ENCODE measurements around the gene PCDH1. TPM values are rescaled to one million over a fixed set of nuclear protein-coding genes. Genes with fewer than 3 reads are reported as not detected.

The PCDH1 gene
- total RNA-seq, 1 experiment from 2014 or later: 127 TPM

- Mint-ChIP-seq H3K4me3 (no peak overlapping the region), H3K36me3 (ENCODE audit: insufficient read depth in 1 of 3, low read depth in 3 of 3) (no peaks in the 10 kb centered on the region; a peak in 2 of 7 replicates), H3K27me3 (ENCODE audit: low read depth) (peaks cover 18% of the 10 kb centered on the region), H3K9me3 (no peaks in the 10 kb centered on the region; a peak in 1 of 5 replicates), H3K27ac (peak overlapping the region in 1 of 3 experiments; percentile 49; a peak in 2 of 7 replicates), H3K4me1 (peaks cover 49 to 63% of the 10 kb centered on the region in 2 experiments)
- H3K9me3 ChIP-seq (ENCODE audit: control insufficient read depth, low read depth, low read length): no peaks in the 10 kb centered on the region
- peaks cover 15% of the 10 kb centered on the region for H3K4me1 ChIP-seq (ENCODE audit: insufficient read depth, low read length)
- H3K79me2 ChIP-seq (ENCODE audit: insufficient read depth, low read length): no peaks in the 10 kb centered on the region
- H3K56ac ChIP-seq (ENCODE audit: insufficient read length, low read depth, low read length): no peak overlapping the region
- H3K4ac ChIP-seq (ENCODE audit: low read depth, low read length): no peak overlapping the region
- no peak overlapping the region for H2BK120ac ChIP-seq (ENCODE audit: low read depth, low read length, poor library complexity, severe bottlenecking)
- H3K79me1 ChIP-seq (ENCODE audit: insufficient read depth, low read depth, low read length, poor library complexity, severe bottlenecking): no peaks in the 10 kb centered on the region
- no CpG with 5 or more reads among the region's 10 CpGs for WGBS (ENCODE audit: extremely low coverage, insufficient read length, low lambda C conversion rate)
- no peak overlapping the region for H2BK20ac ChIP-seq (ENCODE audit: low read depth, low read length, poor library complexity, severe bottlenecking)
- no peak overlapping the region for H2BK5ac ChIP-seq (ENCODE audit: insufficient read length, low read length)
- no peak overlapping the region for H2BK12ac ChIP-seq (ENCODE audit: insufficient read length, low read depth, low read length)
- DNase-seq: no peak
- H2BK15ac ChIP-seq (ENCODE audit: low read depth, low read length): no peak overlapping the region
- H3K23ac ChIP-seq (ENCODE audit: insufficient read length, low read depth, low read length): no peak overlapping the region
- H2AFZ ChIP-seq (ENCODE audit: low read length): no peak overlapping the region
- H3K27ac ChIP-seq (ENCODE audit: insufficient read length, low read depth, low read length): no peak overlapping the region
- no peak overlapping the region for H4K8ac ChIP-seq (replicated peaks; ENCODE audit: insufficient read length, low read depth, low read length)
- H3T11ph ChIP-seq (ENCODE audit: low read length): no peak overlapping the region
- no peak for TF ChIP-seq CTCF (conservative IDR thresholded peaks at IDR 0.05)
- no peak overlapping the region for H3K14ac ChIP-seq (ENCODE audit: insufficient read depth, low read length)
- H3K27me3 ChIP-seq (ENCODE audit: insufficient read depth, low read length): no peaks in the 10 kb centered on the region
- no peak overlapping the region for H3K9ac ChIP-seq (ENCODE audit: extremely low read depth, insufficient read length, low read length)
- no peak overlapping the region for H4K91ac ChIP-seq (ENCODE audit: insufficient read length, low read depth, low read length)
- H3K4me2 ChIP-seq (ENCODE audit: insufficient read depth, insufficient read length, low read length): no peak overlapping the region
- H4K20me1 ChIP-seq (ENCODE audit: control insufficient read depth, insufficient read depth, insufficient read length): no peaks in the 10 kb centered on the region
- no peak overlapping the region for H2AK5ac ChIP-seq (ENCODE audit: insufficient read length, low read length)
- no peak overlapping the region for H3K18ac ChIP-seq (ENCODE audit: insufficient read length, low read depth, low read length)
- no peak overlapping the region for H4K5ac ChIP-seq (ENCODE audit: insufficient read length, low read depth, low read length)
- H3K23me2 ChIP-seq (ENCODE audit: insufficient read length, low read depth, low read length, poor library complexity, severe bottlenecking): no peaks in the 10 kb centered on the region
Measured at GRCh38 chr5:141805874-141806595, 72.2 kb downstream of the PCDH1 start.

Data from H9 (cell line).